ENCODE measurements around the gene TTLL9.
"Not testable (repeated sequence)": the region's sequence is repeated elsewhere in the genome, so short reads cannot be mapped to it uniquely, and the experiment has no call there.

Gene TTLL9

DNA sequence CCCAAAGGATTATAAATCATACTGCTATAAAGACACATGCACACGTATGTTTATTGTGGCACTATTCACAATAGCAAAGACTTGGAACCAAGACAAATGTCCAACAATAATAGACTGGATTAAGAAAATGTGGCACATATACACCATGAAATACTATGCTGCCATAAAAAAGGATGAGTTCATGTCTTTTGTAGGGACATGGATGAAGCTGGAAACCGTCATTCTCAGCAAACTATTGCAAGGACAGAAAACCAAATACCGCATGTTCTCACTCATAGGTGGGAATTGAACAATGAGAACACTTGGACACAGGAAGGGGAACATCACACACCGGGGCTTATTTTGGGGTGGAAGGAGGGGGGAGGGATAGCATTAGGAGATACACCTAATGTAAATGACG is 51.0 kb downstream of the TTLL9 start:
- not testable (repeated sequence) for H3K18ac ChIP-seq (ENCODE audit: low read length); H3K79me1 ChIP-seq (ENCODE audit: low read depth, low read length); DNase-seq (ENCODE audit: low spot score); H4K91ac ChIP-seq (ENCODE audit: low read depth, low read length, poor library complexity); H4K8ac ChIP-seq (ENCODE audit: low read depth, low read length); H3K23ac ChIP-seq (ENCODE audit: low read depth, low read length, poor library complexity); H3K4me3 ChIP-seq (ENCODE audit: low read length in 2 of 2); H3K14ac ChIP-seq (ENCODE audit: low read length); H3K36me3 ChIP-seq (replicated peaks in 1 of 2; ENCODE audit: control insufficient read depth in 2 of 2, insufficient read depth in 2 of 2, low read length in 2 of 2); H2AK5ac ChIP-seq (ENCODE audit: low read depth, low read length); H3K9me3 ChIP-seq (replicated peaks in 1 of 2; ENCODE audit: control insufficient read depth in 2 of 2, insufficient read depth in 1 of 2, low read depth in 1 of 2, low read length in 2 of 2); H3K4me1 ChIP-seq (ENCODE audit: control insufficient read depth in 2 of 2, insufficient read depth in 1 of 2, low read depth in 1 of 2, low read length in 2 of 2); H3K4me2 ChIP-seq (ENCODE audit: insufficient read depth, low read length, poor library complexity, severe bottlenecking); H3K4ac ChIP-seq (ENCODE audit: low read length); H2BK120ac ChIP-seq (ENCODE audit: low read depth, low read length); H2AFZ ChIP-seq (ENCODE audit: low read length); H3K27ac ChIP-seq (replicated peaks; ENCODE audit: low read length); H3K27me3 ChIP-seq (ENCODE audit: control insufficient read depth in 3 of 3, insufficient read depth in 3 of 3, low read depth in 1 of 3, low read length in 3 of 3); H3K9ac ChIP-seq (ENCODE audit: low read depth, low read length, poor library complexity); H2BK5ac ChIP-seq (ENCODE audit: low read length); H2BK15ac ChIP-seq (ENCODE audit: low read length); H2BK12ac ChIP-seq (ENCODE audit: low read length)
- WGBS, 2 donors (ENCODE audit: extremely low coverage in 2 of 2, insufficient read length in 2 of 2, insufficient replicate concordance in 1 of 2), result no CpG with 5 or more reads among the region's 5 CpGs

DNA sequence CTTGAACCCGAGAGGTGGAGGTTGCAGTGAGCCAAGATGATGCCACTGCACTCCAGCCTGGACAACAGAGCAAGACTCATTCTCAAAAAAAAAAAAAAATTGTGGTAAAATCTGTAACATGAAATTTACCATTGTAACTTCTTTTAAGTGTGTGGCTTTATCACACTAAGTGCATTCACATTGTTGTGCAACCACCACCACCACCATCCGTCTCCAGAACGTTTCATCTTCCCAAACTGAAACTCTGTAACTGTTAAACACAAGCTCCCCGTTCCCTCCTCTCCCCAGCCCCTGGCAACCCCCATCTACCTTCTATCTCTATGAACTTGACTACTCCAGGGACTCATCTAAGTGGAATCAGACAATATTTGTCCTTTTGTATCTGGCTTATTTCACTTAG is 51.7 kb downstream of the TTLL9 start:
- Histone ChIP-seq H2BK12ac (ENCODE audit: low read length) (no peak overlapping the region), H3K4me2 (ENCODE audit: insufficient read depth, low read length, poor library complexity, severe bottlenecking) (no peak overlapping the region), H3K27ac (replicated peaks; ENCODE audit: low read length) (no peak overlapping the region), H3K4me3 (ENCODE audit: low read length in 2 of 2) (no peak overlapping the region), H2AK5ac (ENCODE audit: low read depth, low read length) (no peak overlapping the region), H3K27me3 (ENCODE audit: control insufficient read depth in 3 of 3, insufficient read depth in 3 of 3, low read depth in 1 of 3, low read length in 3 of 3) (peaks cover 0 to 7% (median 0%) of the 10 kb centered on the region in 3 experiments), H4K91ac (ENCODE audit: low read depth, low read length, poor library complexity) (no peak overlapping the region), H3K23ac (ENCODE audit: low read depth, low read length, poor library complexity) (no peak overlapping the region), H3K9me3 (replicated peaks in 1 of 2; ENCODE audit: control insufficient read depth in 2 of 2, insufficient read depth in 1 of 2, low read depth in 1 of 2, low read length in 2 of 2) (no peaks in the 10 kb centered on the region), H4K8ac (ENCODE audit: low read depth, low read length) (no peak overlapping the region), H3K4me1 (ENCODE audit: control insufficient read depth in 2 of 2, insufficient read depth in 1 of 2, low read depth in 1 of 2, low read length in 2 of 2) (peaks cover 0 to 7% of the 10 kb centered on the region in 2 donors), H3K79me1 (ENCODE audit: low read depth, low read length) (no peaks in the 10 kb centered on the region), H2BK15ac (ENCODE audit: low read length) (no peak overlapping the region), H3K4ac (ENCODE audit: low read length) (no peak overlapping the region), H2BK5ac (ENCODE audit: low read length) (no peak overlapping the region), H3K9ac (ENCODE audit: low read depth, low read length, poor library complexity) (no peak overlapping the region), H2AFZ (ENCODE audit: low read length) (no peak overlapping the region), H3K14ac (ENCODE audit: low read length) (no peak overlapping the region), H2BK120ac (ENCODE audit: low read depth, low read length) (no peak overlapping the region), H3K18ac (ENCODE audit: low read length) (no peak overlapping the region), H3K36me3 (replicated peaks in 1 of 2; ENCODE audit: control insufficient read depth in 2 of 2, insufficient read depth in 2 of 2, low read length in 2 of 2) (no peaks in the 10 kb centered on the region)
- WGBS, 2 donors (ENCODE audit: extremely low coverage in 2 of 2, insufficient read length in 2 of 2, insufficient replicate concordance in 1 of 2), result no CpG with 5 or more reads among the region's 4 CpGs
- no peak for DNase-seq (ENCODE audit: low spot score)

DNA sequence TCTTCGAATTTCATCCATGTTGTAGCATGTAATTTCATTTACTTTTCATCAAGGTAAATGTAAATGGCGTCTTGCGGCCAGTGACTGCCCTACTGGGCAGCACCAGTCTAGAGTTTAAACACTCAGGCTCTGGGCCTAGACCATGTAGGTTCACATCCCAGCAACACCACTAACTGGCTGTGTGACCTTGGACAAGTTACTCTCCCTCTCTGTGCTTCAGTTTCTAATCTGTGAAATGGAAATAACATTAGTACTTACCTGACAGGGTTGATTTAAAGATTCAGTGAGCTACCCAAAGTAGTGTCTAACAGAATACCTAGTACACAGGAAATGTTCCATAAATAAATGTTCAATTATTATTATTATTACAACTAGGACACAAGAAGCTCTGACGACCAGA is 52.2 kb downstream of the TTLL9 start:
- Histone ChIP-seq H3K4me2 (ENCODE audit: insufficient read depth, low read length, poor library complexity, severe bottlenecking) (no peak overlapping the region), H3K18ac (ENCODE audit: low read length) (no peak overlapping the region), H4K91ac (ENCODE audit: low read depth, low read length, poor library complexity) (no peak overlapping the region), H2BK12ac (ENCODE audit: low read length) (no peak overlapping the region), H2BK5ac (ENCODE audit: low read length) (no peak overlapping the region), H3K4me1 (ENCODE audit: control insufficient read depth in 2 of 2, insufficient read depth in 1 of 2, low read depth in 1 of 2, low read length in 2 of 2) (peaks cover 0 to 7% of the 10 kb centered on the region in 2 donors), H3K79me1 (ENCODE audit: low read depth, low read length) (no peaks in the 10 kb centered on the region), H2AFZ (ENCODE audit: low read length) (no peak overlapping the region), H3K27me3 (ENCODE audit: control insufficient read depth in 3 of 3, insufficient read depth in 3 of 3, low read depth in 1 of 3, low read length in 3 of 3) (peaks cover 0 to 7% (median 0%) of the 10 kb centered on the region in 3 experiments), H3K9ac (ENCODE audit: low read depth, low read length, poor library complexity) (no peak overlapping the region), H3K9me3 (replicated peaks in 1 of 2; ENCODE audit: control insufficient read depth in 2 of 2, insufficient read depth in 1 of 2, low read depth in 1 of 2, low read length in 2 of 2) (no peaks in the 10 kb centered on the region), H3K23ac (ENCODE audit: low read depth, low read length, poor library complexity) (no peak overlapping the region), H3K14ac (ENCODE audit: low read length) (no peak overlapping the region), H3K4me3 (ENCODE audit: low read length in 2 of 2) (no peak overlapping the region), H2BK15ac (ENCODE audit: low read length) (no peak overlapping the region), H3K36me3 (replicated peaks in 1 of 2; ENCODE audit: control insufficient read depth in 2 of 2, insufficient read depth in 2 of 2, low read length in 2 of 2) (no peaks in the 10 kb centered on the region), H2AK5ac (ENCODE audit: low read depth, low read length) (no peak overlapping the region), H4K8ac (ENCODE audit: low read depth, low read length) (no peak overlapping the region), H2BK120ac (ENCODE audit: low read depth, low read length) (no peak overlapping the region), H3K27ac (replicated peaks; ENCODE audit: low read length) (no peak overlapping the region), H3K4ac (ENCODE audit: low read length) (no peak overlapping the region)
- DNase-seq (ENCODE audit: low spot score), result no peak
- WGBS, 2 donors (ENCODE audit: extremely low coverage in 2 of 2, insufficient read length in 2 of 2, insufficient replicate concordance in 1 of 2), result no CpG with 5 or more reads among the region's 4 CpGs

- Histone ChIP-seq H2BK120ac (ENCODE audit: low read depth, low read length) (no peak overlapping the region), H3K27ac (replicated peaks; ENCODE audit: low read length) (no peak overlapping the region), H2AFZ (ENCODE audit: low read length) (no peak overlapping the region), H3K36me3 (replicated peaks in 1 of 2; ENCODE audit: control insufficient read depth in 2 of 2, insufficient read depth in 2 of 2, low read length in 2 of 2) (no peaks in the 10 kb centered on the region), H4K91ac (ENCODE audit: low read depth, low read length, poor library complexity) (peak overlapping the region; percentile 22), H3K14ac (ENCODE audit: low read length) (peak overlapping the region; percentile 58), H2AK5ac (ENCODE audit: low read depth, low read length) (peak overlapping the region; percentile 87), H3K9me3 (replicated peaks in 1 of 2; ENCODE audit: control insufficient read depth in 2 of 2, insufficient read depth in 1 of 2, low read depth in 1 of 2, low read length in 2 of 2) (no peaks in the 10 kb centered on the region), H3K79me1 (ENCODE audit: low read depth, low read length) (no peaks in the 10 kb centered on the region), H2BK12ac (ENCODE audit: low read length) (peak overlapping the region; percentile 82), H3K4me1 (ENCODE audit: control insufficient read depth in 2 of 2, insufficient read depth in 1 of 2, low read depth in 1 of 2, low read length in 2 of 2) (peaks cover 0 to 7% of the 10 kb centered on the region in 2 donors), H3K4ac (ENCODE audit: low read length) (peak overlapping the region; percentile 78), H2BK15ac (ENCODE audit: low read length) (peak overlapping the region; percentile 34), H3K27me3 (ENCODE audit: control insufficient read depth in 3 of 3, insufficient read depth in 3 of 3, low read depth in 1 of 3, low read length in 3 of 3) (peaks cover 0 to 7% (median 0%) of the 10 kb centered on the region in 3 experiments), H3K18ac (ENCODE audit: low read length) (peak overlapping the region; percentile 54), H3K9ac (ENCODE audit: low read depth, low read length, poor library complexity) (no peak overlapping the region), H3K23ac (ENCODE audit: low read depth, low read length, poor library complexity) (peak overlapping the region; percentile 27), H3K4me3 (ENCODE audit: low read length in 2 of 2) (no peak overlapping the region), H4K8ac (ENCODE audit: low read depth, low read length) (peak overlapping the region; percentile 10), H2BK5ac (ENCODE audit: low read length) (no peak overlapping the region), H3K4me2 (ENCODE audit: insufficient read depth, low read length, poor library complexity, severe bottlenecking) (no peak overlapping the region)
- DNase-seq (ENCODE audit: low spot score), result no peak
- WGBS, 2 donors (ENCODE audit: extremely low coverage in 2 of 2, insufficient read length in 2 of 2, insufficient replicate concordance in 1 of 2), result no CpG with 5 or more reads among the region's 13 CpGs
Measured at GRCh38 chr20:31923388-31924331, 53.2 kb downstream of the TTLL9 start.

Measured in neuronal stem cell (in vitro differentiated cells).